Measurements from ENCODE around the gene BRPF3. TPM values are rescaled to one million over a fixed set of nuclear protein-coding genes. Genes with fewer than 3 reads are reported as not detected.
A peak's percentile ranks its signal among the peaks of the same experiment; 100 is the strongest.

BRPF3 gene
- total and polyA plus RNA-seq, 8 donors, result 30.8 to 50.6 (median 43.1) TPM

- Histone ChIP-seq H3K4me1 (peaks cover 0 to 43% of the 10 kb centered on the region in 2 donors), H3K4me3 (no peak overlapping the region), H3K36me3 (peaks cover 0 to 97% of the 10 kb centered on the region in 2 donors), H3K27ac (no peak overlapping the region), H3K27me3 (no peaks in the 10 kb centered on the region), H3K9me3 (no peaks in the 10 kb centered on the region)
- intact Hi-C loops (cut with DNase I), result no loop called here
- DNase-seq, result no peak
- ATAC-seq, result no peak
- TF ChIP-seq CTCF (IDR thresholded peaks at IDR 0.05), result no peak
Measured at GRCh38 chr6:36221674-36222073, 25.1 kb downstream of the BRPF3 start.

- no peak for ATAC-seq
- no peak for TF ChIP-seq CTCF (IDR thresholded peaks at IDR 0.05)
- H3K4me1 ChIP-seq, result peaks cover 0 to 34% of the 10 kb centered on the region in 2 donors
Measured at GRCh38 chr6:36222924-36223323, 26.4 kb downstream of the BRPF3 start.

GRCh38 chr6:36223706-36224105 is 27.2 kb downstream of the BRPF3 start:
- DNase-seq (no peak), ATAC-seq (no peak)
- no peak overlapping the region for H3K27ac ChIP-seq
- peaks cover 0 to 26% of the 10 kb centered on the region in 2 donors for H3K4me1 ChIP-seq
- H3K9me3 ChIP-seq, result no peaks in the 10 kb centered on the region
- intact Hi-C loops (cut with DNase I), result no loop called here
- no peaks in the 10 kb centered on the region for H3K27me3 ChIP-seq
- no peak overlapping the region for H3K4me3 ChIP-seq
- H3K36me3 ChIP-seq, result peaks cover 0 to 96% of the 10 kb centered on the region in 2 donors
- no peak for TF ChIP-seq CTCF (IDR thresholded peaks at IDR 0.05)

More at GRCh38 chr6:36222924-36223323, 26.4 kb downstream of the BRPF3 start:
- Histone ChIP-seq H3K9me3 (no peaks in the 10 kb centered on the region), H3K36me3 (peaks cover 0 to 96% of the 10 kb centered on the region in 2 donors), H3K4me3 (no peak overlapping the region), H3K27me3 (no peaks in the 10 kb centered on the region), H3K27ac (no peak overlapping the region)
- DNase-seq, result no peak
- intact Hi-C loops (cut with DNase I), result no loop called here

GRCh38 chr6:36224918-36225461 is 28.4 kb downstream of the BRPF3 start:
- Histone ChIP-seq H3K4me1 (peaks cover 0 to 16% of the 10 kb centered on the region in 2 donors), H3K36me3 (peaks cover 0 to 96% of the 10 kb centered on the region in 2 donors), H3K9me3 (no peaks in the 10 kb centered on the region), H3K4me3 (no peak overlapping the region), H3K27ac (no peak overlapping the region), H3K27me3 (no peaks in the 10 kb centered on the region)
- no peak for TF ChIP-seq CTCF (IDR thresholded peaks at IDR 0.05)
- intact Hi-C loops (cut with DNase I), result no loop called here
- ATAC-seq (peak; percentile 39), DNase-seq (peak in 1 of 4 donors; percentile 50)

GRCh38 chr6:36226438-36227047 is 30.0 kb downstream of the BRPF3 start:
- no peak for TF ChIP-seq CTCF (IDR thresholded peaks at IDR 0.05)
- Histone ChIP-seq H3K27ac (no peak overlapping the region), H3K9me3 (no peaks in the 10 kb centered on the region), H3K4me1 (peaks cover 0 to 17% of the 10 kb centered on the region in 2 donors), H3K27me3 (no peaks in the 10 kb centered on the region), H3K36me3 (peaks cover 0 to 97% of the 10 kb centered on the region in 2 donors), H3K4me3 (no peak overlapping the region)
- ATAC-seq (no peak), DNase-seq (no peak)
- intact Hi-C loops (cut with DNase I), result no loop called here
